ENCODE measurements around the gene GPC6.

- TF ChIP-seq EZH2 (IDR thresholded peaks at IDR 0.05; ENCODE audit: insufficient read depth, poor library complexity, severe bottlenecking) (no peak), EZH2phosphoT487 (IDR thresholded peaks at IDR 0.05; ENCODE audit: insufficient read depth, low read depth) (no peak)
These were observed 1010.3 kb downstream of the GPC6 start for GRCh38 chr13:94236872-94237271.

All from GM23248 (cell line).